RWPE1 (cell line): Measurements from ENCODE around the gene FOXP1.

Experiments
- CTCF ChIA-PET: fragments of 350-600 bp; sonication (Branson Sonifier 250); formaldehyde crosslinking; extraction: SDS; loops from one replicate; lab custom pipeline; 2021; lab: Yijun Ruan, JAX
- POLR2A ChIA-PET: fragments of 400-600 bp; formaldehyde crosslinking; extraction: SDS; loops from one replicate; lab custom pipeline; 2020; ENCODE audit warnings: antibody characterized with exemption; ENCODE audit not compliant: low non-redundant PET; lab: Yijun Ruan, JAX
- DNase-seq: peaks from one replicate; pipeline ENCODE4 v3.0.0; 2012; ENCODE audit warnings: low spot score
- H3K27ac ChIP-seq: fragments of 450-650 bp; 2 replicates; pipeline ENCODE4 v1.5.1; 2017
- CTCF ChIP-seq: fragments of 450-650 bp; conservative IDR thresholded peaks from 2 replicates; pipeline ENCODE4 v1.5.1; 2017; ENCODE audit warnings: low read depth, mild to moderate bottlenecking

FOXP1 gene

DNA sequence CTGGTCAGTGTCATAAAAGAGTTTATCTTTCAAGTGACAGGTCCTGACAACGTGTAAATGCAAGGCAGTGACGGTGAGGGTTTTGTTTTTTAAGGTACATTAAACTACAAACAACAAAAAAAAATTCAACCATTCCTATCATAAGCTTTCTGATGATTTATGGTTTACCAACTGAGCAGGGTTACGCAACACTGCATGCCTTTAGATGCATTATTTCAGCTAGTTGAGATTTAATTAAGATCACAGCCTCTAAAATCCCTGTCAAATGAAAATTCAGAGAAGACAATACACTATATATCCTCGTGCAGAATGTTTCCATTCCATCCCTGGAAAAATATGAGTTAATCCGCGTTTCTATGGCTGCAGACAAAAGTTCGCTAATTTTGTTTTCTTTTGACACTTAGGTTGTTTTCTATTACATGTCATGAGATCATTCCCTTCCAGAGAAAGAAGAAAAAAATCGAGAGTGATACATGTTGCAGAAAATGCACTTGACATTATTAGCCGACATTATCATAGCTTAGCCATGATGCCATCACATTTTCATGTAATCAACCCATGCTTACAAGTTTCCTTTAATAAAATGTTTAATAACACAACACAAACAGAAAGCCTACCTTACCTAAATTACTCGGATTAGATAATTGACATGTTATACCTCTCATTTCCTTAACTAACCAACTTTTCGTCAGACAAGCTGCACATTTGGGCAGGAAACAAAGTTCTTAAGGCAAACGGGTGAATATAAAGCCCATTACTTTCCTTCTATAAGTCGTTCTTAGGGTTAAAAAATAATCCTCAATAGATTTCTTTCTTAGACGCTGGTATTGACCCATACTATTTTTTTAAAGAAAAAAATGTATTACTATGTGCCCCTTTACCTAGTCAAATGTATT lies 521.2 kb downstream of the FOXP1 start:
- DNase-seq, result no peak
- ChIA-PET CTCF (interaction anchor here (1.0 kb wide), 1 partner anchor 520 kb away, joined by 3 read pairs; no protein-coding TSS in a partner anchor), POLR2A (no interaction called here)
- H3K27ac ChIP-seq, result no peak overlapping the region
- TF ChIP-seq CTCF, result no peak

DNA sequence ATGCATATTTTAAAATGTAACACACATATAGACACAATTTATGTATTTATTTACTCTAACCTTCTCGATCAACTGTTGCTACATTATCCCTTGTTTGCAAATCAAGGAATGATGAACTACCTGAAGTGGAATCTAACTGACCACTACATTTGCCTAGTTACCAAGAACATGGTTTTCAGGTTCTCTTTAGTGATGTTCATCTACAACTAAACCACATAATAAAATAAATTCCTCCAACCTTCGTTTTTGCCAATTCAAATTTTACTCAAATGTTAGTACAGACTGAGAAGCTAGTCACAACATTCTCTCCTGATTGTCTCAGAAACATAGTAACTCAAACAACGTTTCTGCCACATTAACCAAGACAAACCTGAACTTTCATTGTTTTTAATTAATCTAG lies 521.9 kb downstream of the FOXP1 start:
- POLR2A ChIA-PET, result no interaction called here

DNA sequence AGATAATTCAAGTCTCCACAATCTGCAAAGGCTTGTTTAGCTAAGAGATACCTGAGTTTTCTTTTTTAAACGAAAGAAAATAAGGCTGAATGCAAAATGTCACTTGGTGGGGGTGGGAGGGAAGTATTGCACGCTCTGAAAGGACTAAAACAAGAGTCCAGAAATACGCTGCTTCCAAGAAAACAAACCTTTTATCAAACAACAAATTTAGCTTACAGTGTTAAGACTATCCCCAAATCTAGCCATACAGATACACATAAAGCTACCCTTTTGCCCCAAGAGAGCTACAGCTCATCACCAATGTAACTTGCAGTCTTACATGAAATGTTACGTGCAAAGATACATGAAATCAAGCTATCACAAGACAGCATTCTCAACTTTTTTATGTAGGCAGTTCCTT lies 522.5 kb downstream of the FOXP1 start:
- H3K27ac ChIP-seq, result no peak overlapping the region
- TF ChIP-seq CTCF, result no peak
- POLR2A ChIA-PET, result no interaction called here
- CTCF ChIA-PET, result interaction anchor here (0.6 to 1.0 kb wide), 4 partner anchors 89 to 1251 kb away, joined by 3 to 4 read pairs (median 3); no protein-coding TSS in a partner anchor
- DNase-seq, result no peak

More for the DNA sequence above, 521.9 kb downstream of the FOXP1 start:
- DNase-seq, result no peak
- TF ChIP-seq CTCF, result no peak
- H3K27ac ChIP-seq, result no peak overlapping the region
- CTCF ChIA-PET, result interaction anchor here (1.0 kb wide), 1 partner anchor 521 kb away, joined by 3 read pairs; no protein-coding TSS in a partner anchor

DNA sequence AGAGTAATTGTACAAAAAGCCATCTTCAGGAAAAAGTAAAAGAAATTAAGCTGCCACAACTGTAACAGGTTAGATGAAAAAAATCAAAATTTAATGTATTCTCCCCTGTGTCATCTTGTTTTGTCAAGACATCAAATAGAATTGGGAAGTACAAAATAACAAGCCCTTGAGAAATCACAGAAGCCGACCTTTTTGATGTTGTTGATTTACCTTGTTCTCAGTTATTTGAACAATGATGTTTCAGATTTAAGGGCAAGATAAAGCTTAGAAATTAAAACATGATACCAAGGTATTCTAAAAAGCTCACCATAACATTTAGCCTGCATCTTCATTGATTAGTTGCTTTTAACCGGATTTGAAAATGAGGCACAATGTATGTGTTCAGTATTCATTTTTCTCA lies 523.0 kb downstream of the FOXP1 start:
- CTCF ChIA-PET, result interaction anchor here (0.6 to 0.7 kb wide), 3 partner anchors 89 to 1251 kb away, joined by 3 to 4 read pairs (median 3); no protein-coding TSS in a partner anchor
- H3K27ac ChIP-seq, result no peak overlapping the region
- POLR2A ChIA-PET, result no interaction called here
- TF ChIP-seq CTCF, result no peak
- no peak for DNase-seq

DNA sequence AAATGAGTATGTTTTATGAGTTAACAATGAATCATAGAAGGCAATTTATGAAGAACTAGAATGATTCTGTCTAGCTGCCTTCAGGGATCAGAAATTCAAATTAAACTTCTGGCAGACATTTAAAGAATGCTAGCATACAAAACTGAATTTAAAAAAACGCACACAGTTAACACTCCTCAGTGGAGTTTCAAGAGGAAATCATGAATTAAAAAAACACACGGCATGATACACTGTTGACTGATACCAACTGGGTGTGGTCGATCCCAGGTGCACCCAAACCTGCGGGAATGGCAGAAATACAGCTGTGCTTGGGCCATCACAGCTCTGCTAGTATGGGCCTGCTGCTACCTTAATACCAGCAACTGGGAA lies 526.0 kb downstream of the FOXP1 start:
- no peak for TF ChIP-seq CTCF
- ChIA-PET CTCF (interaction anchor here (0.7 kb wide), 1 partner anchor 1452 kb away, joined by 3 read pairs; no protein-coding TSS in a partner anchor), POLR2A (no interaction called here)
- DNase-seq, result peak; percentile 38
- peak overlapping the region; percentile 85 for H3K27ac ChIP-seq

DNA sequence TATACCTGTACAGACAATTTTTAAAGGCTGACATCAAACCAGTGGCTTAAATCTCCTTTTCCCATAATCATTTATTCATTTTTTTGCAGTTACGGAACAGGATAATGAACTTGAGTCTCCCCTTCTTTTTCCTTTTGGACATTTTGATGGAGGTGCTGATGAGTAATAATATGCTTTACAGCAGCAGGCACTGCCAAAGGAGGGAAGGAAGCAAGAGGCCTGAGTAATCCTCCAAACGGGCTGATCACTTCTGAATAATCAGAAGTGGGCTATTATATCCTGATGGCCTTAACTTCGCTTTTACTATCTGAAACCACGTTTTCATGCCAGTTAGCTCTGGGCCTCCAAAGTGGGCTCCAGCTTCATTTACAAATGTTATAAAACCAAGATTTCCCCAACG lies 527.2 kb downstream of the FOXP1 start:
- H3K27ac ChIP-seq, result no peak overlapping the region
- ChIA-PET POLR2A (no interaction called here), CTCF (interaction anchor here (0.7 kb wide), 1 partner anchor 38 kb away, joined by 3 read pairs; no protein-coding TSS in a partner anchor)
- TF ChIP-seq CTCF, result no peak
- DNase-seq, result peak; percentile 46
